ENCODE data around the gene ATP11A.
"Not testable (repeated sequence)": the region's sequence is repeated elsewhere in the genome, so short reads cannot be mapped to it uniquely, and the experiment has no call there.

ATP11A gene

GRCh38 chr13:112708560-112709240 lies 18.9 kb downstream of the ATP11A start:
- peaks cover 63% of the 10 kb centered on the region for H3K79me2 ChIP-seq (ENCODE audit: low read length)
- H3K4me2 ChIP-seq (ENCODE audit: low read length): no peak overlapping the region
- no peak overlapping the region for H3K4me3 ChIP-seq (ENCODE audit: low read length)
- TF ChIP-seq CTCF (IDR thresholded peaks at IDR 0.05; ENCODE audit: low read depth, low read length) (no peak), EZH2phosphoT487 (IDR thresholded peaks at IDR 0.05; ENCODE audit: low read depth) (no peak)
- H3K9me3 ChIP-seq (ENCODE audit: insufficient read depth, low read length): no peaks in the 10 kb centered on the region
- no peak overlapping the region for H2AFZ ChIP-seq (ENCODE audit: low read depth, low read length)
- H3K9ac ChIP-seq (ENCODE audit: low read length): no peak overlapping the region
- no peaks in the 10 kb centered on the region for H3K36me3 ChIP-seq (replicated peaks; ENCODE audit: low read depth, low read length)
- no peak overlapping the region for H3K27ac ChIP-seq (ENCODE audit: low read length)
- H3K27me3 ChIP-seq (ENCODE audit: low read depth, low read length): no peaks in the 10 kb centered on the region
- peaks cover 9% of the 10 kb centered on the region for H3K4me1 ChIP-seq (ENCODE audit: low read length)
- peaks cover 57% of the 10 kb centered on the region for H4K20me1 ChIP-seq (ENCODE audit: insufficient read depth, low read length)

- H3K27ac ChIP-seq (ENCODE audit: low read length): not testable (repeated sequence)
These were observed 19.5 kb downstream of the ATP11A start for GRCh38 chr13:112709316-112709715.

GRCh38 chr13:112709825-112710783 lies 20.3 kb downstream of the ATP11A start:
- Histone ChIP-seq H3K27me3 (ENCODE audit: low read depth, low read length) (no peaks in the 10 kb centered on the region), H3K79me2 (ENCODE audit: low read length) (peaks cover 57% of the 10 kb centered on the region), H3K9ac (ENCODE audit: low read length) (no peak overlapping the region), H3K4me1 (ENCODE audit: low read length) (peaks cover 9% of the 10 kb centered on the region), H4K20me1 (ENCODE audit: insufficient read depth, low read length) (peaks cover 55% of the 10 kb centered on the region), H3K36me3 (replicated peaks; ENCODE audit: low read depth, low read length) (no peaks in the 10 kb centered on the region), H3K4me3 (ENCODE audit: low read length) (no peak overlapping the region), H3K9me3 (ENCODE audit: insufficient read depth, low read length) (no peaks in the 10 kb centered on the region), H3K27ac (ENCODE audit: low read length) (no peak overlapping the region), H3K4me2 (ENCODE audit: low read length) (no peak overlapping the region), H2AFZ (ENCODE audit: low read depth, low read length) (no peak overlapping the region)
- no peak for TF ChIP-seq EZH2phosphoT487 (IDR thresholded peaks at IDR 0.05; ENCODE audit: low read depth)

More at GRCh38 chr13:112709316-112709715, 19.5 kb downstream of the ATP11A start:
- not testable (repeated sequence) for H3K27me3 ChIP-seq (ENCODE audit: low read depth, low read length); H3K4me2 ChIP-seq (ENCODE audit: low read length); H2AFZ ChIP-seq (ENCODE audit: low read depth, low read length); H3K9ac ChIP-seq (ENCODE audit: low read length); H3K4me3 ChIP-seq (ENCODE audit: low read length); H3K36me3 ChIP-seq (replicated peaks; ENCODE audit: low read depth, low read length); H3K4me1 ChIP-seq (ENCODE audit: low read length); H3K9me3 ChIP-seq (ENCODE audit: insufficient read depth, low read length)
- peaks cover 55% of the 10 kb centered on the region for H4K20me1 ChIP-seq (ENCODE audit: insufficient read depth, low read length)
- peaks cover 57% of the 10 kb centered on the region for H3K79me2 ChIP-seq (ENCODE audit: low read length)

GRCh38 chr13:112710855-112711527 lies 21.2 kb downstream of the ATP11A start:
- Histone ChIP-seq H4K20me1 (ENCODE audit: insufficient read depth, low read length) (peaks cover 58% of the 10 kb centered on the region), H3K4me1 (ENCODE audit: low read length) (peaks cover 9% of the 10 kb centered on the region), H3K27ac (ENCODE audit: low read length) (no peak overlapping the region)

More at GRCh38 chr13:112710855-112711527, 21.2 kb downstream of the ATP11A start:
- H3K79me2 ChIP-seq (ENCODE audit: low read length): peaks cover 59% of the 10 kb centered on the region
- H3K27me3 ChIP-seq (ENCODE audit: low read depth, low read length): no peaks in the 10 kb centered on the region
- no peaks in the 10 kb centered on the region for H3K9me3 ChIP-seq (ENCODE audit: insufficient read depth, low read length)
- H3K9ac ChIP-seq (ENCODE audit: low read length): no peak overlapping the region
- no peak overlapping the region for H3K4me2 ChIP-seq (ENCODE audit: low read length)
- H3K36me3 ChIP-seq (replicated peaks; ENCODE audit: low read depth, low read length): no peaks in the 10 kb centered on the region
- no peak overlapping the region for H3K4me3 ChIP-seq (ENCODE audit: low read length)
- H2AFZ ChIP-seq (ENCODE audit: low read depth, low read length): no peak overlapping the region
- no peak for TF ChIP-seq CTCF (IDR thresholded peaks at IDR 0.05; ENCODE audit: low read depth, low read length)
- TF ChIP-seq EZH2phosphoT487 (IDR thresholded peaks at IDR 0.05; ENCODE audit: low read depth): no peak
